GM18861 (cell line): ENCODE results near the gene STRBP.

ENCODE experiments used
- ATAC-seq: cut with Tn5 transposase; IDR thresholded peaks from one replicate; pipeline ENCODE4 v1.9.1; 2021; ENCODE audit not compliant: unreplicated experiment

Gene STRBP

GRCh38 chr9:123104807-123105206 is 163.6 kb downstream of the STRBP start:
- no peak for ATAC-seq

GRCh38 chr9:123102375-123103113 is 165.8 kb downstream of the STRBP start:
- no peak for ATAC-seq

GRCh38 chr9:123099548-123099947 is 168.8 kb downstream of the STRBP start:
- no peak for ATAC-seq

- ATAC-seq = no peak
These were observed 169.3 kb downstream of the STRBP start for GRCh38 chr9:123099042-123099441.

- no peak for ATAC-seq
These were observed 170.3 kb downstream of the STRBP start for GRCh38 chr9:123098096-123098459.

GRCh38 chr9:123097430-123098095 is 170.8 kb downstream of the STRBP start:
- no peak for ATAC-seq

- no peak for ATAC-seq
These were observed 171.4 kb downstream of the STRBP start for GRCh38 chr9:123096987-123097386.

GRCh38 chr9:123093141-123093540 is 175.2 kb downstream of the STRBP start:
- ATAC-seq = no peak

- ATAC-seq = no peak
These were observed 176.9 kb downstream of the STRBP start for GRCh38 chr9:123091459-123091858.

GRCh38 chr9:123090956-123091355 is 177.4 kb downstream of the STRBP start:
- no peak for ATAC-seq

- ATAC-seq = no peak
These were observed 178.0 kb downstream of the STRBP start for GRCh38 chr9:123090198-123090896.

- ATAC-seq = no peak
These were observed 178.6 kb downstream of the STRBP start for GRCh38 chr9:123089790-123090189.

GRCh38 chr9:123089040-123089439 is 179.3 kb downstream of the STRBP start:
- no peak for ATAC-seq

- no peak for ATAC-seq
These were observed 181.0 kb downstream of the STRBP start for GRCh38 chr9:123087359-123087888.

- no peak for ATAC-seq
These were observed 182.5 kb downstream of the STRBP start for GRCh38 chr9:123085916-123086315.

GRCh38 chr9:123084256-123084655 is 184.1 kb downstream of the STRBP start:
- ATAC-seq = no peak

- no peak for ATAC-seq
These were observed 184.7 kb downstream of the STRBP start for GRCh38 chr9:123083680-123084079.

- no peak for ATAC-seq
These were observed 186.6 kb downstream of the STRBP start for GRCh38 chr9:123081824-123082223.

- ATAC-seq = no peak
These were observed 187.9 kb downstream of the STRBP start for GRCh38 chr9:123080444-123080843.

GRCh38 chr9:123074628-123075027 is 193.8 kb downstream of the STRBP start:
- ATAC-seq = no peak

- no peak for ATAC-seq
These were observed 194.4 kb downstream of the STRBP start for GRCh38 chr9:123073991-123074422.

- ATAC-seq = no peak
These were observed 194.9 kb downstream of the STRBP start for GRCh38 chr9:123073441-123073840.
